Pancreas (tissue), 10 donors: ENCODE data around the gene PLS1. TPM values are rescaled to one million over a fixed set of nuclear protein-coding genes. Genes with fewer than 3 reads are reported as not detected.

ENCODE experiments used
- ATAC-seq, 4 donors: fragments of 200-7000 bp; cut with Tn5 transposase; one replicate each; pipeline versions ENCODE4 v1.8.0 to v1.9.1; 2020; ENCODE audit warnings: mild to moderate bottlenecking in 4 of 4, moderate library complexity in 4 of 4
- DNase-seq, 6 donors: peaks; one replicate each; pipeline ENCODE4 v3.0.0-alpha.2; 2020
- FAIRE-seq: peaks from 2 replicates; lab custom pipeline; 2012; peaks lifted over from hg19 to GRCh38; lab: Jason Lieb, UNC
- H3K27ac ChIP-seq, 4 donors: fragments of 200-600 bp; sonication (generic); 1 replicate in 3 of 4; 2 replicates in 1 of 4; pipeline versions ENCODE4 v1.5.0 to v1.8.0; 2020
- H3K27me3 ChIP-seq, 4 donors: fragments of 200-600 bp; one replicate each; pipeline ENCODE4 v1.8.0; 2021
- H3K36me3 ChIP-seq, 3 donors: fragments of 200-600 bp; sonication (generic) in 1 of 3; one replicate each; pipeline versions ENCODE4 v1.5.0 to v1.8.0; 2020 to 2021
- H3K4me1 ChIP-seq, 3 donors: fragments of 200-600 bp; one replicate each; pipeline ENCODE4 v1.8.0; 2021
- H3K4me3 ChIP-seq, 4 donors: fragments of 200-600 bp; sonication (generic) in 2 of 4; one replicate each; pipeline versions ENCODE4 v1.5.0 to v1.8.0; 2020 to 2021
- H3K9me3 ChIP-seq, 4 donors: fragments of 200-600 bp; one replicate each; pipeline ENCODE4 v1.8.0; 2021
- CTCF ChIP-seq, 4 donors: fragments of 200-600 bp; sonication (generic) in 3 of 4; IDR thresholded peaks; one replicate each; pipeline versions ENCODE4 v1.5.0 to v1.8.0; 2021; ENCODE audit warnings: antibody characterized with exemption in 4 of 4
- WGBS, 2 donors: extraction: QIAGEN DNeasy Blood & Tissue Kit; methylation state at CpG; one replicate each; pipeline ENCODE4 v1.1.7; 2013; 5-methylcytosine and 5-hydroxymethylcytosine counted together
- intact Hi-C, 3 donors: fragments of 100-400 bp; cut with DNase I; formaldehyde crosslinking; loops; one replicate each; pipeline versions ENCODE4 v1.11.1 to v1.14.2; 2022
- polyA plus RNA-seq, 2 donors: library from polyadenylated mRNA; stranded (reverse); fragments of 200-250 nt; gene quantifications; one replicate each; pipeline ENCODE4 v1.2.3, GENCODE V29; 2013
- total RNA-seq, 6 donors: library from RNA; stranded (reverse); fragmentation: NEBNext Ultra II Directional in 4 of 6; extraction: Animal tissue kit (Norgen Biotek cat#: 25700) in 4 of 6; gene quantifications; one replicate each; pipeline versions ENCODE4 v1.2.1 to v1.2.4, GENCODE V29; 2021 to 2023
- donor health status: healthy with polysubstance abuse.
- donor health status: DM: no; HTN: no; CAD: no; lungs with moderate emphysema.
- donor health status: DM: no; HTN: no; CAD: no.
- donor health status: control.
- donor health status: control.
- donor health status: Bipolar disorder and iron deficiency.
- donor health status: DM: yes; HTN: yes; CAD: no.
- donor health status: DM: no; HTN: no; CAD: no.
- donor health status: DM: no; HTN: no; CAD: no.
- donor health status: DM: yes; HTN: yes; CAD: no.

PLS1 gene
- total and polyA plus RNA-seq, 8 donors, result 3.0 to 23.6 (median 10.2) TPM

DNA sequence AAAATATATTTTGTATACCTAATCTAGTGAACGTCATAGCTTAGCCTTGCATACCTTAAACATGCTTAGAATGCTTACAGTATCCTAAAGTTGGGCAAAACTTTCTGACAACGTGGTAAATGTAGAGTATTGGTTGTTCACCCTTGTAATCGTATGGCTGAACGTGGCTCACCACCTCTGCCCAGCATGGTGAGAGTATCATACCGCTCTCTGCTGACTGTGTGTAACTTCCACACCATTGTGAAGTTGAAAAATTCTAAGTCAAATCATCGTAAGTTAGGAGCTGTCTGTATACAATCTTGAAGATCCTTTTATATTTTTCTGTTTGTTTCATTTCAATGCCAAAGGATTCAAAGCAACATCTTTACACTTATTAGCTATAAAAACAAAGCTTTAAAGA is 64.2 kb downstream of the PLS1 start:
- no peaks in the 10 kb centered on the region for H3K9me3 ChIP-seq
- peaks cover 17 to 21% (median 20%) of the 10 kb centered on the region in 3 donors for H3K4me1 ChIP-seq
- DNase-seq, result no peak
- no peak overlapping the region for H3K4me3 ChIP-seq
- intact Hi-C loops, result no loop called here
- FAIRE-seq, result no peak
- H3K27me3 ChIP-seq, result no peaks in the 10 kb centered on the region
- no peaks in the 10 kb centered on the region for H3K36me3 ChIP-seq
- 78 to 81% methylated on average over 6 of the region's 6 CpGs for WGBS, 2 donors
- TF ChIP-seq CTCF (IDR thresholded peaks at IDR 0.05), result no peak
- no peak for ATAC-seq
- no peak overlapping the region for H3K27ac ChIP-seq

- DNase-seq (no peak), ATAC-seq (no peak)
- intact Hi-C loops, result no loop called here
Measured at GRCh38 chr3:142660893-142661292, 64.7 kb downstream of the PLS1 start.

GRCh38 chr3:142663865-142664264 is 67.7 kb downstream of the PLS1 start:
- H3K36me3 ChIP-seq, result no peaks in the 10 kb centered on the region
- peak overlapping the region; percentile 18 to 81 (median 59) for H3K27ac ChIP-seq
- DNase-seq (no peak), FAIRE-seq (no peak), ATAC-seq (peak; percentile 80 to 87 (median 81))
- H3K9me3 ChIP-seq, result no peaks in the 10 kb centered on the region
- H3K4me3 ChIP-seq, result peak overlapping the region in 2 of 4 donors; percentile 1 to 3
- peaks cover 21 to 26% (median 26%) of the 10 kb centered on the region in 3 donors for H3K4me1 ChIP-seq
- H3K27me3 ChIP-seq, result no peaks in the 10 kb centered on the region
- TF ChIP-seq CTCF (IDR thresholded peaks at IDR 0.05), result no peak
- 13 to 33% methylated on average over 1 of the region's 1 CpG for WGBS, 2 donors
- intact Hi-C loops, result no loop called here

More at GRCh38 chr3:142660893-142661292, 64.7 kb downstream of the PLS1 start:
- Histone ChIP-seq H3K36me3 (no peaks in the 10 kb centered on the region), H3K9me3 (no peaks in the 10 kb centered on the region), H3K27ac (no peak overlapping the region), H3K27me3 (no peaks in the 10 kb centered on the region), H3K4me3 (no peak overlapping the region), H3K4me1 (peaks cover 21 to 26% (median 25%) of the 10 kb centered on the region in 3 donors)
- FAIRE-seq, result no peak
- TF ChIP-seq CTCF (IDR thresholded peaks at IDR 0.05), result no peak

- 2 to 9% methylated on average over 2 of the region's 2 CpGs for WGBS, 2 donors
- Histone ChIP-seq H3K9me3 (no peaks in the 10 kb centered on the region), H3K27me3 (no peaks in the 10 kb centered on the region), H3K4me3 (peak overlapping the region in 2 of 4 donors; percentile 1 to 3), H3K27ac (peak overlapping the region; percentile 18 to 81 (median 59)), H3K4me1 (peaks cover 21 to 26% (median 26%) of the 10 kb centered on the region in 3 donors), H3K36me3 (no peaks in the 10 kb centered on the region)
- intact Hi-C loops, result no loop called here
- ATAC-seq (peak; percentile 93 to 96 (median 94)), DNase-seq (no peak), FAIRE-seq (peak; percentile 92)
- no peak for TF ChIP-seq CTCF (IDR thresholded peaks at IDR 0.05)
Measured at GRCh38 chr3:142664311-142664710, 68.1 kb downstream of the PLS1 start.

DNA sequence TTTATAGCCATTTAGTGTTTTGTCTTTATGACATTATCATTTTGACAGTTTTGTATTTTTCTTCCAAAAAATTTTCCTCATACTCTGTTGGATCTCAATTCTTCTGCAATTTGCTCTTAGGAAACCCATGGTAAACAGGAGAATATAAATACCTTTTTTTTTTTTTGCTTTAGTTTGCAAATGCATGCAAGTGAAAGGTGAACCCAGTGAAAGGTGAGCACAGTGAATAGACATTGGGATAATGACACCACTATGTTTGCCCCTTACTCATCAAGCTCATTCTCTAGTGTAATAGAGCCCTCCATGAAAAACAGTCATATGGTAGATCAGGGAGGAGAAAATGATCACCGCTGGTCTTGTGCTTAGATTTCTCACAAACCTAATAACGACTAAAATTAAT is 68.6 kb downstream of the PLS1 start:
- no peak for FAIRE-seq
- H3K4me1 ChIP-seq, result peaks cover 21 to 26% (median 26%) of the 10 kb centered on the region in 3 donors
- WGBS, 2 donors, result 68 to 69% methylated on average over 2 of the region's 2 CpGs
- no peak for DNase-seq
- peak in 1 of 4 donors; percentile 24 for ATAC-seq
- no peaks in the 10 kb centered on the region for H3K9me3 ChIP-seq
- intact Hi-C loops, result no loop called here
- H3K27me3 ChIP-seq, result no peaks in the 10 kb centered on the region
- TF ChIP-seq CTCF (IDR thresholded peaks at IDR 0.05), result no peak
- no peak overlapping the region for H3K4me3 ChIP-seq
- H3K36me3 ChIP-seq, result no peaks in the 10 kb centered on the region
- H3K27ac ChIP-seq, result peak overlapping the region; percentile 3 to 81 (median 46)
